Measurements from ENCODE around the gene COASY.
A peak's percentile ranks its signal among the peaks of the same experiment; 100 is the strongest.
"Not testable (repeated sequence)": the region's sequence is repeated elsewhere in the genome, so short reads cannot be mapped to it uniquely, and the experiment has no call there.

Gene COASY

GRCh38 chr17:42535155-42536047 is 26.5 kb upstream of the COASY start:
- DNase-seq, result no peak

GRCh38 chr17:42536048-42536371 is 25.9 kb upstream of the COASY start, which contains the start of gene NAGLU:
Gene NAGLU, plus strand, starts transcription at chr17:42536241. Its CDS starts 32 bp downstream, at chr17:42536273.
- peak; percentile 96 for DNase-seq

DNA sequence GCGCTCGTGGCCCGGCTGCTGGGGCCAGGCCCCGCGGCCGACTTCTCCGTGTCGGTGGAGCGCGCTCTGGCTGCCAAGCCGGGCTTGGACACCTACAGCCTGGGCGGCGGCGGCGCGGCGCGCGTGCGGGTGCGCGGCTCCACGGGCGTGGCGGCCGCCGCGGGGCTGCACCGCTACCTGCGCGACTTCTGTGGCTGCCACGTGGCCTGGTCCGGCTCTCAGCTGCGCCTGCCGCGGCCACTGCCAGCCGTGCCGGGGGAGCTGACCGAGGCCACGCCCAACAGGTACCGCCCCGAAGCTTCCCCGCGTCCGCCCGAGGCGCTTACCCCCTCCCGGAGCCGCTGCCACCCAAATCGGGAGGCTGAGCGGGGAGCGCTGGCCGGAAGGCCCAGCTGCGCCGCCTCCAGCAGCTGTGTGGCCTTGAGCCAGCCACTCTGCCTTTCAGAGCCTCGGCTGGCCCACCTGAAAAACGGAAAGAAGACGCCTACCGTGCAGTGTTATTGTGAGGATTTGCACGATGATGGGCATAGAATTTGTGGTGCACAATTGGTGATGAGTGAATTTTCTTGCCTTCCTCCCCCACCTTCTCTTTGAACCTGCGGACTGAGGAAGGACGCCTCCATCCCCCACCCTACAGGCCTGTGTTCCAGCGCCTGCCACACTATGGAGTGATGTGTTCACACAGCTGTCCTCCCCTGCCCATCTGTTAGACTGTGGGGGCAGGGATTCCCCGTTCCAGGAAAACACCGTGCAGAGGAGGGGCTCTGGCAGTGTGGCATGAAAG is 25.4 kb upstream of the COASY start:
- peak; percentile 92 for DNase-seq

GRCh38 chr17:42537156-42537805 is 24.7 kb upstream of the COASY start:
- DNase-seq, result no peak

DNA sequence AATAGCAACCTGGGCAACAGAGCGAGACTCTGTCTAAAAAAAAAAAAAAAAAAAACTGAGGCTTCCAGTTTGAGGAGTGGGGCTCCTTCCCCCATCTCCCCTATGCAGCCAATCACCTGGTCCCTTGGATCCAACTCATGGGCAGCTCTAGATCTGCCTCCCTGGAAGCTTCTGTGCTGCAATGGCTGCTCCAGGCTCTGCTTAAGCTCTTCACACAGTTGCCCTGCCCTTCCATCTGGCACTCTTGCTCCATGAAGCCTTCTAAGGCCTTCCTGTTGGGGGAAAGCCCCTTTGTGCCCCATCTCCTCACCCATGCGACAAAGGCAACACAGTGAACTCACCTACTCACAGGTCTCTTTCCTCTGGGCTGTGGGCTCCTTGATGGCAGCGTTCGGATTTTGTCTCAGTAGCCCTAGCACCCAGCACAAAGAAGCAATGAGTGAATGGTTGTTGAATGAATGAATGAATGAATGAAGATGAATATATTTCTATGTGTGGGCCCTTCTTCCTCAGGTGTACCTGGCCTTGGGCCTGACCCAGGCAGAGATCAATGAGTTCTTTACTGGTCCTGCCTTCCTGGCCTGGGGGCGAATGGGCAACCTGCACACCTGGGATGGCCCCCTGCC is 24.0 kb upstream of the COASY start:
- no peak for DNase-seq

- no peak for DNase-seq
Measured at GRCh38 chr17:42538482-42538881, 23.5 kb upstream of the COASY start.

DNA sequence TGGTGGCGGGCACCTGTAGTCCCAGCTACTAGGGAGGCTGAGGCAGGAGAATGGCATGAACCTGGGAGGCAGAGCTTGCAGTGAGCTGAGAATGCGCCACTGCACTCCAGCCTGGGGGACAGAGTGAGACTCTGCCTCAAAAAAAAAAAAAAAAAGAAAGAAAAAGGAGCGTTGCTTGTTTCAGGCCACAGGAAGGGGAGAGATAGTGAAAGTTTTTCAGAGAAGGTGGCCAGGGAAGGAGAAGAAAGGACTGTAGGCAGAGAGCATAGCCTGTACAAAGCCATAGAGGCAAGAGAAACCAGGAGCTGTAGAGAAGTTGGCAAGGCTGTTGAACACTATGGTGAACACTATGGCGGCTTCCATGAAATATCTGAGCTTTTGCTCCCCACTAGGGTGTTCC is 21.4 kb upstream of the COASY start:
- DNase-seq, result not testable (repeated sequence)

- DNase-seq, result no peak
Measured at GRCh38 chr17:42541041-42541833, 20.7 kb upstream of the COASY start.

DNA sequence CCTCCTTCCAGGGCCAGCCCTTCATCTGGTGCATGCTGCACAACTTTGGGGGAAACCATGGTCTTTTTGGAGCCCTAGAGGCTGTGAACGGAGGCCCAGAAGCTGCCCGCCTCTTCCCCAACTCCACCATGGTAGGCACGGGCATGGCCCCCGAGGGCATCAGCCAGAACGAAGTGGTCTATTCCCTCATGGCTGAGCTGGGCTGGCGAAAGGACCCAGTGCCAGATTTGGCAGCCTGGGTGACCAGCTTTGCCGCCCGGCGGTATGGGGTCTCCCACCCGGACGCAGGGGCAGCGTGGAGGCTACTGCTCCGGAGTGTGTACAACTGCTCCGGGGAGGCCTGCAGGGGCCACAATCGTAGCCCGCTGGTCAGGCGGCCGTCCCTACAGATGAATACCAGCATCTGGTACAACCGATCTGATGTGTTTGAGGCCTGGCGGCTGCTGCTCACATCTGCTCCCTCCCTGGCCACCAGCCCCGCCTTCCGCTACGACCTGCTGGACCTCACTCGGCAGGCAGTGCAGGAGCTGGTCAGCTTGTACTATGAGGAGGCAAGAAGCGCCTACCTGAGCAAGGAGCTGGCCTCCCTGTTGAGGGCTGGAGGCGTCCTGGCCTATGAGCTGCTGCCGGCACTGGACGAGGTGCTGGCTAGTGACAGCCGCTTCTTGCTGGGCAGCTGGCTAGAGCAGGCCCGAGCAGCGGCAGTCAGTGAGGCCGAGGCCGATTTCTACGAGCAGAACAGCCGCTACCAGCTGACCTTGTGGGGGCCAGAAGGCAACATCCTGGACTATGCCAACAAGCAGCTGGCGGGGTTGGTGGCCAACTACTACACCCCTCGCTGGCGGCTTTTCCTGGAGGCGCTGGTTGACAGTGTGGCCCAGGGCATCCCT is 18.5 kb upstream of the COASY start:
- no peak for DNase-seq

DNA sequence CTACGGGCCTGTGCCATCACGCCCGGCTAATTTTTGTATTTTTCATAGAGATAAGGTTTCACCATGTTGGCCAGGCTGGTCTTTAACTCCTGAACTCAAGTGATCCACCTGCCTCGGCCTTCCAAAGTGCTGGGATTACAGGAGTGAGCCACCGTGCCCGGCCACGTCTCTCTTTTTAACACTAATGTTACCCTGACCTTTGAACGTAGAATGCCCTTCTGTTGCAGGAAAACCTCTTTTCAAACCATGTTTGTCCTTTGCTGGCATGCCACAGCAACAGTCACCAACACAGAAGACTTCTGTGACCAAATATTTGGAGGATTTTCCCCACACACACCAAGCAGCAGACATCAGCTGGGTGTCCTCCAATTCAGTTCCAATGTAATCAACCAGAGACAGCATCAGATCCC is 17.1 kb upstream of the COASY start:
- no peak for DNase-seq

DNA sequence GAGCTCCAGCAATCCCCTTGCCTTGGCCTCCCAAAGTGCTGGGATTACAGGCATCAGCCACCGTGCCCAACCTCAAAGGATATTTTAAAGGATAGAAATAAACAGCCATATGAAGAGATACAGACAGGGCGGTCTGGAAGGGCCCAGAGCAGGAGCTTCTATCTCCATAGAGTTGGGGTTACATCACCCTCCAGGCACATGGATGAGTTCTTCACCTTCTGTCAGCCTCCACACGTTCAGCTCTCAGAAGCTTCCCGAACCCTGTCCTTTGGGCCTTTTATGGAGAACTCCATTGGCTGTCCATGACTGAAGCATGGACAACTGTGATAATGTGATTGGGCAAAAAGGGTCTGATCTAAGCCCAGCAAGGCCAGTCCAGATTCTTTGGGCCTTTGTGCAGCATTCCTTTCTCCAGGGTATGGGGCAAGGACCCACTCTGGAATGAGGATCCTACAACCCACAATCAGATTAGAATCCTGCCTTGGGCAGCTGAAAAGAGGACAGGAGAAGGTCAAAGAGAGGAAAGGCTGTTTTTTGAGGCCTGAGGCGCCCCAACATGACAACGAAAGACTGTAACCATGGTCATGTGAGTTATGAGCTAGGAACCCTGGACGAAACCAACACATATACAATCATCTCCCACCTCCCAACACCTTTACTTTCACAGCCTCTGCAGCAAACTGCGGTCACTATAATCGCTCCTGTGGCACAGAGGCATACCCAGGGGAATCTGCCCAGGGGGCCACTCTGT is 16.0 kb upstream of the COASY start:
- not testable (repeated sequence) for DNase-seq

GRCh38 chr17:42547001-42547461 is 14.9 kb upstream of the COASY start:
- DNase-seq, result no peak

DNA sequence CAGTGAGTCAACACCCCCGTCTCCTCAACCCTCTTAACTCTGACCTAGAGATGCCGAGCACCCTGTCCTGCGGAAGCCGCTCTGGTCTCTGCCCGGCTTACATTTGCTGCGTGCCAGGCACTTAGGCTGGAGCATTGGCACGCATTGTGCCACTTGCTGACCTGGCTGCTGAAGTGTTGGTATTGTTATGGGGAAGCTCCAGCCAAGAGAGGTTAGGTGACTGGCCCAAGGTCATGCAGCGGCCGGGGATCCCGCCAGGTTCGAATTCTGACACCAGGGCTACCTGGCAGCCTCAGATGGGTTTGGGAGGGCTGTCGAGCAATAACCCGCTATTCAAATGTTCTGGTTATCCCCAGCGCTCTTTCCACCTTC is 14.3 kb upstream of the COASY start:
- no peak for DNase-seq

- DNase-seq, result peak; percentile 89
Measured at GRCh38 chr17:42548070-42548837, 13.7 kb upstream of the COASY start.

DNA sequence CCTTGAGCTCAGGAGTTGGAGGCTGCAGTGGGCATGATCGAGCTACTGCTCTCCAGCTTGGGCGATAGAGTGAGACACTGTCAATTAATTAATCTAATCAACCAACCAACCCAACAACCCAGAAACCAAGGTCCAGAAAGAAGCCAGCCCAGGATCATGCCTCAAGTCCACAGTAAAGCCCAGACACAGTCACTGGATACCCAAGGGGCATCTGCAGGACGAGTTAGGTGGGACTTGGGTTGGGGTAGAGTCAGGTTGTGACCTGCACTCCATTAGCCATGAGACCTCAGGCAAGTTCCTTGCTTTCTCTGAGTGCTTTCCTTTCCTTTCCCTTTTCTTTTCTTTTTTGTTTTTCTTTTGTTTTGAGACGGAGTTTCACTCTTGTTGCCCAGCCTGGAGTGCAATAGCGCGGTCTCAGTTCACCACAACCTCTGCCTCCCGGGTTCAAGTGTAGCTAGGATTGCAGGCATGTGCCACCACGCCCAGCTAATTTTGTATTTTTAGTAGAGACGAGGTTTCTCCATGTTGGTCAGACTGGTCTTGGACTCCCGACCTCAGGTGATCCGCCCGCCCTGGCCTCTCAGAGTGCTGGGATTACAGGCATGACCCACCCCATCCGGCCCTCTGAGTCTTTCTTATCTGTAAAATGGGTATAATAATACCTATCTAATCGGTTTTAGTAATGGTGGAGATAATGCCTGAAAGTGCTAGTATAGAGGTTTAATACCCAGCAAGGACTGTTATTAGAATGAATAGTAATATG is 12.8 kb upstream of the COASY start:
- no peak for DNase-seq

DNA sequence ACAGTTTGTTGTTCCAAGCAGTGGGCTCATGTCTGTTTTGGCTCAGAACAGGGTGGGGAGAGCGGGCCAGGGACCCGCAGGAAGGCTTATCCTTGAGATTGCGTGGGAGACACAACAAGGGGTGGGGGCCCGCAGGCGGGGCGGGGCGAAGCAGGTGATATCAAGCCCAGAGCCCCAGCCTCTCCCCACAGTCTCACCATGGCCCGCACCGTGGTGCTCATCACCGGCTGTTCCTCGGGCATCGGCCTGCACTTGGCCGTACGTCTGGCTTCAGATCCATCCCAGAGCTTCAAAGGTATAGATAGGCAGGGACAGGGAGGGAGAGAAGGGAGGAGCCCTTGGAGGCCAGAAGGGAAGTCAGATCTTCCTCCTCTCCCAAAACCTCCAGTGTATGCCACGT is 9.2 kb upstream of the COASY start, which contains the start of gene HSD17B1:
TSS of gene HSD17B1 (plus strand) at position 188 of the 400 bp plus-strand sequence. CDS start at position 199, 11 bp downstream.
- not testable (repeated sequence) for DNase-seq

DNA sequence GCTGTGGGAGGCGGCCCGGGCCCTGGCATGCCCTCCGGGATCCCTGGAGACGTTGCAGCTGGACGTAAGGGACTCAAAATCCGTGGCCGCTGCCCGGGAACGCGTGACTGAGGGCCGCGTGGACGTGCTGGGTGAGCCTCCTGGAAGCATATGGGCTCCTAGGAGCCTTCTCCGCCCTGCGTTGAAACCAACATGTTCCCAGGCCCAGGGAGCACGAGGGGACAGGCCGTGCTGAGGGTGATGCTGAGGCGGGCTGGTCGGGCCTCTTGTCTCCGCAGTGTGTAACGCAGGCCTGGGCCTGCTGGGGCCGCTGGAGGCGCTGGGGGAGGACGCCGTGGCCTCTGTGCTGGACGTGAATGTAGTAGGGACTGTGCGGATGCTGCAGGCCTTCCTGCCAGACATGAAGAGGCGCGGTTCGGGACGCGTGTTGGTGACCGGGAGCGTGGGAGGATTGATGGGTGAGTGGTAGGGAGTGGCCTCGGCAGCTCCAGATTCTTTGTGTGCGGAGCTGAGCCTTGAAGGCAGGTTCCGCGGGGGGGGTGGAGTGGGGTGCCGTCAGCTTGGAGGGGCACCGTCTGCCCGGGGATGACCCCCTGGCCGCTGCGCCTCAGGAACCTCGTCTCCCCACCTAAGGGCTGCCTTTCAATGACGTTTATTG is 8.7 kb upstream of the COASY start:
- no peak for DNase-seq

GRCh38 chr17:42553866-42554249 is 8.1 kb upstream of the COASY start:
- no peak for DNase-seq
